ENCODE measurements around the gene GRIN2C. TPM values are rescaled to one million over a fixed set of nuclear protein-coding genes. Genes with fewer than 3 reads are reported as not detected.

Gene GRIN2C
- total and polyA plus RNA-seq, 2 donors (not counting 3 experiments of a cell fraction or from before 2014, with no cell fraction given), result 0.04 to 0.60 TPM

GRCh38 chr17:74816905-74817620, 42.6 kb downstream of the GRIN2C start:
- H3K9ac ChIP-seq (replicated peaks; ENCODE audit: extremely low read depth, insufficient read depth, low read length), result no peak overlapping the region
- H4K20me1 ChIP-seq (replicated peaks; ENCODE audit: control insufficient read depth, extremely low read depth, insufficient read depth, low read length), result no peaks in the 10 kb centered on the region
- TF ChIP-seq POLR2AphosphoS5 (IDR thresholded peaks at IDR 0.05; ENCODE audit: insufficient read depth, low read depth, low read length) (no peak), MAX (IDR thresholded peaks at IDR 0.05; ENCODE audit: insufficient read depth, insufficient read length) (no peak), MYC (IDR thresholded peaks at IDR 0.05; ENCODE audit: low read depth, low read length) (no peak), FOS (IDR thresholded peaks at IDR 0.05; ENCODE audit: borderline replicate concordance, insufficient read depth, low read length) (no peak), POLR2A (IDR thresholded peaks at IDR 0.05; ENCODE audit: low read depth, low read length) (no peak), EZH2 (IDR thresholded peaks at IDR 0.05; ENCODE audit: borderline replicate concordance, low read depth, low read length, severe bottlenecking) (no peak), GATA2 (IDR thresholded peaks at IDR 0.05; ENCODE audit: insufficient read depth, insufficient read length, low read depth, low read length) (no peak), JUN (IDR thresholded peaks at IDR 0.05; ENCODE audit: borderline replicate concordance, insufficient read depth, insufficient read length, low read depth) (no peak), CTCF (IDR thresholded peaks at IDR 0.05; ENCODE audit: extremely low read depth in 1 of 2, insufficient read depth in 1 of 2, low read depth in 1 of 2, low read length in 2 of 2) (no peak)
- dilution Hi-C loops (cut with MboI; ENCODE audit: extremely low pct_ligation_motif_present, low sequenced_read_pairs) (no loop called here), intact Hi-C loops (cut with micrococcal nuclease) (no loop called here)
- H3K4me3 ChIP-seq (replicated peaks in 1 of 3; ENCODE audit: insufficient read depth in 1 of 3, low read depth in 1 of 3, low read length in 3 of 3), result no peak overlapping the region
- no peak overlapping the region for H2AFZ ChIP-seq (ENCODE audit: low read depth, low read length)
- H3K4me2 ChIP-seq (ENCODE audit: insufficient read depth, low read length), result no peak overlapping the region
- no peaks in the 10 kb centered on the region for H3K79me2 ChIP-seq (ENCODE audit: control insufficient read depth, insufficient read depth, low read length)
- H3K27me3 ChIP-seq (ENCODE audit: control insufficient read depth in 2 of 2, insufficient read depth in 2 of 2, low read length in 2 of 2), result no peaks in the 10 kb centered on the region
- ChIA-PET POLR2A (no interaction called here), CTCF (interaction anchor here (0.7 to 1.1 kb wide), 4 partner anchors 39 to 45 kb away, joined by 3 to 5 read pairs (median 3); partner anchors contain the start of gene GRIN2C)
- BruUV-seq (replicated peaks), result no TSS peak
- DNase-seq (ENCODE audit: low read depth, low spot score) (no peak), FAIRE-seq (no peak)
- H3K27ac ChIP-seq (ENCODE audit: insufficient read depth, low read depth, low read length), result no peak overlapping the region
- H3K9me1 ChIP-seq (replicated peaks; ENCODE audit: control insufficient read depth, extremely low read depth, insufficient read depth, low read length), result no peaks in the 10 kb centered on the region
- no peaks in the 10 kb centered on the region for H3K4me1 ChIP-seq (ENCODE audit: control insufficient read depth, extremely low read depth, insufficient read depth, low read length)
- no peaks in the 10 kb centered on the region for H3K9me3 ChIP-seq (replicated peaks; ENCODE audit: control insufficient read depth, insufficient read depth, low read length)
- peaks cover 0 to 9% of the 10 kb centered on the region in 2 experiments for H3K36me3 ChIP-seq (ENCODE audit: control insufficient read depth in 2 of 2, extremely low read depth in 1 of 2, insufficient read depth in 2 of 2, low read length in 2 of 2)
